ENCODE results near the gene ATP11B. TPM values are rescaled to one million over a fixed set of nuclear protein-coding genes. Genes with fewer than 3 reads are reported as not detected.

Gene ATP11B
- polyA plus RNA-seq, 2 of the 4 experiments (the other 2 are of a cell fraction), result 10.1 to 17.2 TPM

DNA sequence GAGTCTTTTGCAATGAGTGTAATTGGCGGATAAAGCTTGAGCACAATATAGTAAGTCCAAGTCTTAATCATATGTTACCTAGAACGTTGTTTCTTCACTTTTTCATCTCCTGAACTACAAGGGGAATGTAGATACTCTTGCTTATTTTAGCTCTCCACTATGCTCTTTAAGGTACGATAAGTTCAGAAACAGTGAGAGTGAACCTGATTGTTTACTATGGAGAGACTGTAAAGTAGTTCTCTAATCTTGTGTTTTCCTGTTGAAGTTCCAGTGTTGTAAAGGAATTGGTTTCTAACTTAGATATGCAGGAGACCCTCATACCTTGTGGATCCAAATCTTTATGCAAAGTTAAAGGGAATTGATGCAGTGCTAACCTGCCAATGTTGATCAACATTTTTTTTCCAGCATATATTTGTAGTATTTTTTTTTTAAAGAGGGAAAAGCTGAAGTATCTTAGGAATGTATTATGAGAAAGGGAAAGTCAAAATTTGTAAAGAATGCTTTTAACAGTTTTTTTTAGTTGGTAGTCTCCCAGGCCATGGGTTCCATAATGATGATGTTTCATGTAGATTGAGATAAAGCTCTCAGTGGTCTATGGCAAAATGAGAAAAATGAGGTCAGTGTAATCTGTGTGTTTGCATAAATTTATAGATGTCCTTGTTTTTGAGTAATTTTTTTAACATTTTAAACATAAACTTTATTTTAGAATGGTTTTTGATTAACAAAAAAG is 14.9 kb downstream of the ATP11B start:
- TF ChIP-seq MYC (IDR thresholded peaks at IDR 0.05; ENCODE audit: borderline replicate concordance, low read length), result no peak
- TF ChIP-seq CBX2 (IDR thresholded peaks at IDR 0.05; ENCODE audit: borderline replicate concordance, low read depth), result no peak
- TF ChIP-seq PHF8 (IDR thresholded peaks at IDR 0.05; ENCODE audit: borderline replicate concordance, low read depth), result no peak
- TF ChIP-seq, protein P1, sequence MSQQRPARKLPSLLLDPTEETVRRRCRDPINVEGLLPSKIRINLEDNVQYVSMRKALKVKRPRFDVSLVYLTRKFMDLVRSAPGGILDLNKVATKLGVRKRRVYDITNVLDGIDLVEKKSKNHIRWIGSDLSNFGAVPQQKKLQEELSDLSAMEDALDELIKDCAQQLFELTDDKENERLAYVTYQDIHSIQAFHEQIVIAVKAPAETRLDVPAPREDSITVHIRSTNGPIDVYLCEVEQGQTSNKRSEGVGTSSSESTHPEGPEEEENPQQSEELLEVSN (IDR thresholded peaks at IDR 0.05; ENCODE audit: borderline replicate concordance, low read depth), result no peak
- TF ChIP-seq FOSL2 (IDR thresholded peaks at IDR 0.05), result no peak
- no peak for TF ChIP-seq FOSL2 (CRISPR knock-in tag; IDR thresholded peaks at IDR 0.05)
- no peak for TF ChIP-seq NPAS2 (CRISPR knock-in tag; IDR thresholded peaks at IDR 0.05; ENCODE audit: borderline replicate concordance)
- TF ChIP-seq, protein P2, sequence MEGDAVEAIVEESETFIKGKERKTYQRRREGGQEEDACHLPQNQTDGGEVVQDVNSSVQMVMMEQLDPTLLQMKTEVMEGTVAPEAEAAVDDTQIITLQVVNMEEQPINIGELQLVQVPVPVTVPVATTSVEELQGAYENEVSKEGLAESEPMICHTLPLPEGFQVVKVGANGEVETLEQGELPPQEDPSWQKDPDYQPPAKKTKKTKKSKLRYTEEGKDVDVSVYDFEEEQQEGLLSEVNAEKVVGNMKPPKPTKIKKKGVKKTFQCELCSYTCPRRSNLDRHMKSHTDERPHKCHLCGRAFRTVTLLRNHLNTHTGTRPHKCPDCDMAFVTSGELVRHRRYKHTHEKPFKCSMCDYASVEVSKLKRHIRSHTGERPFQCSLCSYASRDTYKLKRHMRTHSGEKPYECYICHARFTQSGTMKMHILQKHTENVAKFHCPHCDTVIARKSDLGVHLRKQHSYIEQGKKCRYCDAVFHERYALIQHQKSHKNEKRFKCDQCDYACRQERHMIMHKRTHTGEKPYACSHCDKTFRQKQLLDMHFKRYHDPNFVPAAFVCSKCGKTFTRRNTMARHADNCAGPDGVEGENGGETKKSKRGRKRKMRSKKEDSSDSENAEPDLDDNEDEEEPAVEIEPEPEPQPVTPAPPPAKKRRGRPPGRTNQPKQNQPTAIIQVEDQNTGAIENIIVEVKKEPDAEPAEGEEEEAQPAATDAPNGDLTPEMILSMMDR (IDR thresholded peaks at IDR 0.05), result no peak
- TF ChIP-seq ESRRA (IDR thresholded peaks at IDR 0.05; ENCODE audit: borderline replicate concordance, low read length), result no peak
- no peak for TF ChIP-seq SREBF2 (IDR thresholded peaks at IDR 0.05)
- ChIA-PET CTCF (no interaction called here), POLR2A (no interaction called here)
- no peak overlapping the region for H3K27ac ChIP-seq
- no peaks in the 10 kb centered on the region for H3K9me3 ChIP-seq
- WGBS (ENCODE audit: missing lambda C conversion rate), result 67% methylated on average over 3 of the region's 3 CpGs
- H3K4me2 ChIP-seq, result no peak overlapping the region
- DNase-seq (ENCODE audit: low read depth in 1 of 2, low spot score in 1 of 2) (no peak), FAIRE-seq (no peak), ATAC-seq (no peak)
- H3K4me1 ChIP-seq, result no peaks in the 10 kb centered on the region; the same call in 2 of the 3 replicates
- H3K4me3 ChIP-seq, result no peak overlapping the region

DNA sequence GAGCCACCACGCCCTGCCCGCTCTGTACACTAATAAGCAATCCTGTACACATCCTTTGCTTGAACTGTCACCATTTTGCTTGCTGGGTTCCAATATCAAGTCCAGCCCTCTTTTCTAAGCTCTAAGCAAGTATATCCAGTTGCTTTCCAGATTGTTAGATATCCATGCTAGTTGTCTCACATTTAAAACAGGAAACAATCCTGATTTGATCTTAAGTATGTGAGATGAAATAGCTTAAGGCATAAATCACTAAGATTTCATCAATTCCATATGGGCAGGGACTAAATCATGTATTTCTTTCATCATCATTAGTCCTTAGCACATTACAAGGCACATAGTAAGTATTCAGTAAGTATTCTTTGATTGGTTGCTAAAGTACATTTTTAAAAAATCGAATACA is 16.2 kb downstream of the ATP11B start:
- ChIA-PET CTCF (no interaction called here), POLR2A (no interaction called here)
- H3K4me2 ChIP-seq, result no peak overlapping the region
- FAIRE-seq (no peak), ATAC-seq (no peak), DNase-seq (ENCODE audit: low read depth in 1 of 2, low spot score in 1 of 2) (no peak)
- TF ChIP-seq, protein P3, sequence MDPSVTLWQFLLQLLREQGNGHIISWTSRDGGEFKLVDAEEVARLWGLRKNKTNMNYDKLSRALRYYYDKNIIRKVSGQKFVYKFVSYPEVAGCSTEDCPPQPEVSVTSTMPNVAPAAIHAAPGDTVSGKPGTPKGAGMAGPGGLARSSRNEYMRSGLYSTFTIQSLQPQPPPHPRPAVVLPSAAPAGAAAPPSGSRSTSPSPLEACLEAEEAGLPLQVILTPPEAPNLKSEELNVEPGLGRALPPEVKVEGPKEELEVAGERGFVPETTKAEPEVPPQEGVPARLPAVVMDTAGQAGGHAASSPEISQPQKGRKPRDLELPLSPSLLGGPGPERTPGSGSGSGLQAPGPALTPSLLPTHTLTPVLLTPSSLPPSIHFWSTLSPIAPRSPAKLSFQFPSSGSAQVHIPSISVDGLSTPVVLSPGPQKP (IDR thresholded peaks at IDR 0.05; ENCODE audit: low read depth, low read length), result no peak
- no peak for TF ChIP-seq HEYL (CRISPR knock-in tag; IDR thresholded peaks at IDR 0.05)
- TF ChIP-seq RCOR1 (IDR thresholded peaks at IDR 0.05; ENCODE audit: low read depth, low read length), result no peak
- TF ChIP-seq SMC3 (IDR thresholded peaks at IDR 0.05), result no peak
- TF ChIP-seq, protein P4, sequence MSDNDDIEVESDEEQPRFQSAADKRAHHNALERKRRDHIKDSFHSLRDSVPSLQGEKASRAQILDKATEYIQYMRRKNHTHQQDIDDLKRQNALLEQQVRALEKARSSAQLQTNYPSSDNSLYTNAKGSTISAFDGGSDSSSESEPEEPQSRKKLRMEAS (IDR thresholded peaks at IDR 0.05), result no peak
- TF ChIP-seq EP300 (IDR thresholded peaks at IDR 0.05), result no peak
- TF ChIP-seq, protein P5, sequence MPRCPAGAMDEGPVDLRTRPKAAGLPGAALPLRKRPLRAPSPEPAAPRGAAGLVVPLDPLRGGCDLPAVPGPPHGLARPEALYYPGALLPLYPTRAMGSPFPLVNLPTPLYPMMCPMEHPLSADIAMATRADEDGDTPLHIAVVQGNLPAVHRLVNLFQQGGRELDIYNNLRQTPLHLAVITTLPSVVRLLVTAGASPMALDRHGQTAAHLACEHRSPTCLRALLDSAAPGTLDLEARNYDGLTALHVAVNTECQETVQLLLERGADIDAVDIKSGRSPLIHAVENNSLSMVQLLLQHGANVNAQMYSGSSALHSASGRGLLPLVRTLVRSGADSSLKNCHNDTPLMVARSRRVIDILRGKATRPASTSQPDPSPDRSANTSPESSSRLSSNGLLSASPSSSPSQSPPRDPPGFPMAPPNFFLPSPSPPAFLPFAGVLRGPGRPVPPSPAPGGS (IDR thresholded peaks at IDR 0.05), result no peak
- TF ChIP-seq EHF (CRISPR knock-in tag; IDR thresholded peaks at IDR 0.05), result no peak
- TF ChIP-seq, protein P6, sequence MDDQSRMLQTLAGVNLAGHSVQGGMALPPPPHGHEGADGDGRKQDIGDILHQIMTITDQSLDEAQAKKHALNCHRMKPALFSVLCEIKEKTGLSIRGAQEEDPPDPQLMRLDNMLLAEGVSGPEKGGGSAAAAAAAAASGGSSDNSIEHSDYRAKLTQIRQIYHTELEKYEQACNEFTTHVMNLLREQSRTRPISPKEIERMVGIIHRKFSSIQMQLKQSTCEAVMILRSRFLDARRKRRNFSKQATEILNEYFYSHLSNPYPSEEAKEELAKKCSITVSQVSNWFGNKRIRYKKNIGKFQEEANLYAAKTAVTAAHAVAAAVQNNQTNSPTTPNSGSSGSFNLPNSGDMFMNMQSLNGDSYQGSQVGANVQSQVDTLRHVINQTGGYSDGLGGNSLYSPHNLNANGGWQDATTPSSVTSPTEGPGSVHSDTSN (IDR thresholded peaks at IDR 0.05), result no peak
- TF ChIP-seq GATA3 (IDR thresholded peaks at IDR 0.05; ENCODE audit: borderline replicate concordance), result no peak
- TF ChIP-seq TFCP2L1 (CRISPR knock-in tag; IDR thresholded peaks at IDR 0.05), result no peak
- no peak for TF ChIP-seq CHD2 (IDR thresholded peaks at IDR 0.05; ENCODE audit: low read length, partially characterized antibody)
- no peak for TF ChIP-seq FOXS1 (CRISPR knock-in tag; IDR thresholded peaks at IDR 0.05)
- no peak for TF ChIP-seq CEBPB (IDR thresholded peaks at IDR 0.05)
- TF ChIP-seq ZNF302 (CRISPR knock-in tag; IDR thresholded peaks at IDR 0.05), result no peak
- TF ChIP-seq RFX5 (IDR thresholded peaks at IDR 0.05), result no peak
- TF ChIP-seq BHLHE40 (IDR thresholded peaks at IDR 0.05; ENCODE audit: low read depth, low read length), result no peak
- H3K4me3 ChIP-seq, result no peak overlapping the region
- no peaks in the 10 kb centered on the region for H3K9me3 ChIP-seq
- no peak overlapping the region for H3K27ac ChIP-seq
- 93% methylated on average over 3 of the region's 3 CpGs for WGBS (ENCODE audit: missing lambda C conversion rate)
- no peaks in the 10 kb centered on the region; the same call in 2 of the 3 replicates for H3K4me1 ChIP-seq

All from A549 (cell line).